Kidney (tissue), 14 donors: ENCODE measurements around the gene GPR87. TPM values are rescaled to one million over a fixed set of nuclear protein-coding genes. Genes with fewer than 3 reads are reported as not detected.

Experiments
- DNase-seq, 5 donors: peaks; one replicate each; pipeline ENCODE4 v3.0.0-alpha.2; 2013 to 2020
- FAIRE-seq: peaks from 2 replicates; lab custom pipeline; 2012; peaks lifted over from hg19 to GRCh38; lab: Jason Lieb, UNC
- H3K27ac ChIP-seq, 2 donors: one replicate each; pipeline ENCODE4 v1.7.0; 2013; ENCODE audit warnings: low read depth in 2 of 2, low read length in 2 of 2, inconsistent platforms in 1 of 2
- H3K27me3 ChIP-seq: one replicate; pipeline ENCODE4 v1.7.1; 2013; ENCODE audit warnings: low read length, inconsistent platforms; ENCODE audit not compliant: control insufficient read depth, insufficient read depth
- H3K36me3 ChIP-seq, 3 donors: one replicate each; pipeline versions ENCODE4 v1.7.0 to v1.7.1; 2013; ENCODE audit warnings: low read length in 3 of 3, control low read depth in 1 of 3, inconsistent platforms in 1 of 3; ENCODE audit not compliant: insufficient read depth in 3 of 3, control insufficient read depth in 2 of 3
- H3K4me1 ChIP-seq, 3 donors: one replicate each; pipeline versions ENCODE4 v1.7.0 to v1.7.1; 2013; ENCODE audit warnings: low read length in 3 of 3, inconsistent platforms in 1 of 3, low read depth in 1 of 3; ENCODE audit not compliant: control insufficient read depth in 2 of 3, insufficient read depth in 2 of 3
- H3K4me3 ChIP-seq, 3 donors: one replicate each; pipeline versions ENCODE4 v1.7.0 to v1.8.1; 2013; ENCODE audit warnings: low read length in 3 of 3, control low read depth in 1 of 3, inconsistent platforms in 1 of 3
- H3K9ac ChIP-seq, 3 donors: one replicate each; pipeline versions ENCODE4 v1.7.0 to v1.7.1; 2013; ENCODE audit warnings: low read length in 3 of 3, control low read depth in 1 of 3, inconsistent platforms in 1 of 3
- H3K9me3 ChIP-seq, 3 donors: one replicate each; pipeline versions ENCODE4 v1.7.0 to v1.7.1; 2013; ENCODE audit warnings: low read length in 3 of 3, control low read depth in 1 of 3, inconsistent platforms in 1 of 3; ENCODE audit not compliant: control insufficient read depth in 2 of 3, insufficient read depth in 1 of 3
- intact Hi-C: fragments of 100-400 bp; cut with DNase I; formaldehyde crosslinking; loops from one replicate; pipeline ENCODE4 v1.11.1; 2022
- polyA plus RNA-seq: library from polyadenylated mRNA; stranded (reverse); fragments of 350-450 nt; fragmentation: Illumina TruSeq; extraction: RNeasy Lipid Tissue Mini Kit (QIAGEN cat#74804); gene quantifications from one replicate; pipeline ENCODE4 v1.2.3, GENCODE V29; 2014; ENCODE audit warnings: low read depth, low replicate concordance; ENCODE audit not compliant: insufficient read depth
- total RNA-seq: library from RNA; stranded (reverse); fragmentation: NEBNext Ultra II Directional; extraction: Animal tissue kit (Norgen Biotek cat#: 25700); gene quantifications from one replicate; pipeline ENCODE4 v1.2.1, GENCODE V29; 2021
- TF ChIP-seq, protein P1 (sequence below): IDR thresholded peaks from 3 replicates; pipeline ENCODE4 v1.5.1; 2012; ENCODE audit warnings: mild to moderate bottlenecking, moderate library complexity, borderline replicate concordance; ENCODE audit not compliant: insufficient read depth; ENCODE audit errors: extremely low read depth
- donor health status: control.
- donor health status: control.
- donor health status: control.
- donor health status: control.
- donor health status: control.
- donor health status: DM: yes; HTN: yes; CAD: no.
- donor health status: Normal renal cell carcinoma (clear cell type).

GPR87 gene
- total and polyA plus RNA-seq, 2 donors from 2014 or later: 0.72 TPM; not detected in 1

DNA sequence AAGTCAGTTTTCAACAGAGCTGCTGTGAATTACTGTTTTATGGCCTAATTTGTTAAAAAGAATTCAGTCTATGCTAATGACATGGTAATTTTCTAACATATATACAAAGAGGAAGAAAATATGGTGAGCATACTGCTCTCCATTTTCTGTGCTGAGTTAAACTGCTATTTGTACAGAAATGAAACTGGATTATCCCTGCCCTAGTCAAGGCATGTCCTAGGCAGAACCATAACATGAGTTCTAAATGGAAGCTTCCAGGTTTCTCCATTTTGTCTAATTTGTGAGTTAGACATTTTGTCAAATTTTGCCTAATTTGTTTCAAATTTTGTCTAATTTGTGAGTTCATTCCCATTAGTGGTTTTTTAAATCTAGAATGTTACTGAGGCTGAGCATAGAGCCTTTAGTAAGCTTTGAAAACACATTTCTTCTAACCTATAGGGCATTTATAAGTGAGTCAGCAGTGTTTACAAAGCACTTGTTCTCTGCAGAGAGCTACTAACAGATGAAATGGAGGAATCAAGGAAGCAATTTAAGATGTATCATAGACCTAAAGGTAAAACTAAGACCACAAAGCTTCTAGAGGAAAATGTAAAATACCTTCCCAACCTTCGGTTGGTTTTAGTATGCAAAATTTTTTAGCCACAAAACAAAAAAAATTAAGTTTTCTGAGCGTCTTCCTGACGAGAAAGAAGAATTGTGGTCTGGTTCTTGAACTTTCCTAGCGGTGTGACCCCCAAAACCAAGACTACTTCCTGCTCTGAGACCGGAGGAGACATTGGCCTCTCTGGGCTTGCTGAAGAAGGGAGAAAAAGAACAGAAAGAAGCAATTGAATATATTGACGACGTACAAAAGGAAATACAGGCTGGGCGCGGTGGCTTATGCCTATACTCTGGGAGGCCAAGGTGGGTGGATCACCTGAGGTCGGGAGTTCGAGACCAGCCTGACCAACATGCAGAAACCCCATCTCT is 48.1 kb downstream of the GPR87 start:
- no peaks in the 10 kb centered on the region for H3K9me3 ChIP-seq
- FAIRE-seq (no peak), DNase-seq (no peak)
- H3K4me3 ChIP-seq: no peak overlapping the region
- no peaks in the 10 kb centered on the region for H3K36me3 ChIP-seq
- TF ChIP-seq, protein P1, sequence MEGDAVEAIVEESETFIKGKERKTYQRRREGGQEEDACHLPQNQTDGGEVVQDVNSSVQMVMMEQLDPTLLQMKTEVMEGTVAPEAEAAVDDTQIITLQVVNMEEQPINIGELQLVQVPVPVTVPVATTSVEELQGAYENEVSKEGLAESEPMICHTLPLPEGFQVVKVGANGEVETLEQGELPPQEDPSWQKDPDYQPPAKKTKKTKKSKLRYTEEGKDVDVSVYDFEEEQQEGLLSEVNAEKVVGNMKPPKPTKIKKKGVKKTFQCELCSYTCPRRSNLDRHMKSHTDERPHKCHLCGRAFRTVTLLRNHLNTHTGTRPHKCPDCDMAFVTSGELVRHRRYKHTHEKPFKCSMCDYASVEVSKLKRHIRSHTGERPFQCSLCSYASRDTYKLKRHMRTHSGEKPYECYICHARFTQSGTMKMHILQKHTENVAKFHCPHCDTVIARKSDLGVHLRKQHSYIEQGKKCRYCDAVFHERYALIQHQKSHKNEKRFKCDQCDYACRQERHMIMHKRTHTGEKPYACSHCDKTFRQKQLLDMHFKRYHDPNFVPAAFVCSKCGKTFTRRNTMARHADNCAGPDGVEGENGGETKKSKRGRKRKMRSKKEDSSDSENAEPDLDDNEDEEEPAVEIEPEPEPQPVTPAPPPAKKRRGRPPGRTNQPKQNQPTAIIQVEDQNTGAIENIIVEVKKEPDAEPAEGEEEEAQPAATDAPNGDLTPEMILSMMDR: no peak
- H3K9ac ChIP-seq: no peak overlapping the region
- no peaks in the 10 kb centered on the region for H3K27me3 ChIP-seq
- H3K4me1 ChIP-seq: no peaks in the 10 kb centered on the region
- intact Hi-C loops: no loop called here
- H3K27ac ChIP-seq: no peak overlapping the region

DNA sequence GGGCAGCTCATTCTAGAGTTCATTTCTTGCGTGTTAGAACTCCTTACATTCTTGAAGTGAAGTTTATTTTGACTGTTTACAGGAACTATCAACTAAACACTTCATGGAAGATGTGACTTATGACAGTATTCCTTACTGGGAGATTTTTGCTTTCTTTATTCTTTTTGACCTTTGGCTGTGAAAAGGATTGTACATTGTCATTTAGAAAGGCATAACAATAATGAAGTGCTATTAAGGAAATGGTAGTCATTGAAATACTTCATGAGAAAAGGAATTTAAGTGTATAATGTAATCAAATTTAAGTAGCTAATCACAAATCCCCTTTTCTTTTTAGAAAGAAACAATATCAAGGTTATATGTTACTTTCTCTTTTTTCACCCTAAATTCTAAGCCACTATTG is 49.6 kb downstream of the GPR87 start:
- Histone ChIP-seq H3K27ac (no peak overlapping the region), H3K36me3 (no peaks in the 10 kb centered on the region), H3K4me1 (no peaks in the 10 kb centered on the region), H3K4me3 (no peak overlapping the region), H3K9me3 (no peaks in the 10 kb centered on the region), H3K9ac (no peak overlapping the region), H3K27me3 (no peaks in the 10 kb centered on the region)
- TF ChIP-seq, protein P1: no peak
- no peak for FAIRE-seq
- no peak for DNase-seq
- intact Hi-C loops: no loop called here

DNA sequence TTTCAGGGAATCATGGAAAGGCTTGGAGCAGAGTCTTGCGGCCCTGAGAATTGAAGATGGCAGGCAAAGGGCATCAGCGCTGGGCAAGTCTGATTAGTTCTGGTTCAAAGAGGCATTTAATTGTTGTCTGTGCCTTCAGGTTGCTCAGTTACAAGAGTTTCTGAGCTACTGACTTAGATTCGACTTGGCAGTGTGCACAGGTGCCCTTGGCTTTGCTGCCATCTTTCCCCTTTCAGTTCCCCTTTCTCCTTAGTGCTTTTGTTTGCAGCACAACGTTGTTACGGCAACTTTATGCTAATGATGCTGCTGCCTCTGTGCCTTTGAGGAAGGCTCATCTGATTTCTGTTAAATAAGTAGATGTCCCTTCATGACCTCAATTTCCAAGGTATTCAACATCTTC is 50.8 kb downstream of the GPR87 start:
- H3K27ac ChIP-seq: no peak overlapping the region
- DNase-seq: peak in 1 of 5 donors; percentile 37
- H3K36me3 ChIP-seq: no peaks in the 10 kb centered on the region
- intact Hi-C loops: no loop called here
- H3K4me1 ChIP-seq: no peaks in the 10 kb centered on the region
- TF ChIP-seq, protein P1: no peak
- H3K9me3 ChIP-seq: no peaks in the 10 kb centered on the region
- H3K27me3 ChIP-seq: no peaks in the 10 kb centered on the region
- no peak overlapping the region for H3K4me3 ChIP-seq
- H3K9ac ChIP-seq: no peak overlapping the region
- FAIRE-seq: no peak
